Smooth muscle cell of the umbilical artery (primary cell): Measurements from ENCODE around the gene PPEF2. TPM values are rescaled to one million over a fixed set of nuclear protein-coding genes. Genes with fewer than 3 reads are reported as not detected.

Experiments used
- total RNA-seq: library from RNA; depleted of rRNA; stranded (reverse); fragments of >200 nt; gene quantifications from 2 replicates; pipeline ENCODE4 v1.2.3, GENCODE V29; 2014

PPEF2 gene, protein sequence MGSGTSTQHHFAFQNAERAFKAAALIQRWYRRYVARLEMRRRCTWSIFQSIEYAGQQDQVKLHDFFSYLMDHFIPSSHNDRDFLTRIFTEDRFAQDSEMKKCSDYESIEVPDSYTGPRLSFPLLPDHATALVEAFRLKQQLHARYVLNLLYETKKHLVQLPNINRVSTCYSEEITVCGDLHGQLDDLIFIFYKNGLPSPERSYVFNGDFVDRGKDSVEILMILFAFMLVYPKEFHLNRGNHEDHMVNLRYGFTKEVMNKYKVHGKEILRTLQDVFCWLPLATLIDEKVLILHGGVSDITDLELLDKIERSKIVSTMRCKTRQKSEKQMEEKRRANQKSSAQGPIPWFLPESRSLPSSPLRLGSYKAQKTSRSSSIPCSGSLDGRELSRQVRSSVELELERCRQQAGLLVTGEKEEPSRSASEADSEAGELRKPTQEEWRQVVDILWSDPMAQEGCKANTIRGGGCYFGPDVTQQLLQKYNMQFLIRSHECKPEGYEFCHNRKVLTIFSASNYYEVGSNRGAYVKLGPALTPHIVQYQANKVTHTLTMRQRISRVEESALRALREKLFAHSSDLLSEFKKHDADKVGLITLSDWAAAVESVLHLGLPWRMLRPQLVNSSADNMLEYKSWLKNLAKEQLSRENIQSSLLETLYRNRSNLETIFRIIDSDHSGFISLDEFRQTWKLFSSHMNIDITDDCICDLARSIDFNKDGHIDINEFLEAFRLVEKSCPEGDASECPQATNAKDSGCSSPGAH
- total RNA-seq = not detected in 2 replicates

DNA sequence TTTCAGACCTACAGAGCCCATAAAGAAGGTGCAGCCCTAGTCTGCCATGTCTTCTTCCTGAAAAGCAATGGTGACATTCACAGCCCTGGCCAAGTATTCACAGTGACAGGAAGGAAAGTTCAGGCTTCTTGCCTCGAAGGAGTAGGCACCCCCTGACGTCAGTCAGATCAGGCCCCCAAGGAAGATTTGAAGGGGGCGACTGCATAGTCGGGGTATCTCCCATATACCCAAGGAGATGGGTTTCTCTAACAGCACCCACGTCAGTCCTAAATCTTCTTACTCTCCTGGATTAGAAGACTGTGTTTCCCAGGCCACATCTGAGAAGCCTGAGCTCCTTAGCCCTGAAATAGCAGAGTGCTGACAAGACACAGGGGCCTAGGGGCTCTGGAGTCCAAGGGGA is at the start of gene PPEF2:
PPEF2 (minus strand) TSS at position 101 of the 400 bp plus-strand sequence. CDS start 6,127 bp downstream, outside the sequence.

DNA sequence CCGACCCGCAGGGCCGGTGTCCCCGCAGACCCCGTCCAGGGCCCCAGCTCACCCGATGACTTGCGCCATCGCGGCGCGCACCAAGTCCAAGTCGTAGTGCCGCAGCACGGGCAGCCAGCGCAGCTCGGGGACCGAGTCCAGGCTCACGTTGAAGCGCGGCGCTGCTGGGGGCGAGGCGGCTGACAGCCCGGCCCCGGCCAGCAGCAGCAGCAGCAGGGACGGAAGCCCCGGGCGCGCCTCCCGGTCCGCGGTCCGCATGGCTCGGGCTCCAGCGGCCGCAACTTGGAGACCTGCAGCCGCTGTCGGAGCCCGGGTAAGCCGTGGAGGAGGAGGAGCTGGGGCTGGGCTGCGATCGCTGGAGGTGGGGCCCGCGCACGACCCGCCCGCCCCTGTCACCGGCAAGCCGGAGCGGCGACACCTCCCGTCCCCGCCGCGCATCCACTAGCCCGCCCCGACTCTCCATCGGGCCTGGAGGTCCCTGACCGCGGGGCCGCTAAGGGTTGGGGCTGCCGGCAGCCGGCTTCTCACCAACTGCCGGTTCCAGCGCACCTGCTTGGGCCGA is 38.5 kb upstream of the PPEF2 start, which contains the start of gene NAAA:
NAAA (minus strand) TSS at position 322 of the 562 bp plus-strand sequence; CDS start at position 258, 64 bp downstream.

Other genes starting within 250 kb of the PPEF2 start
- 267 and 273 TPM in 2 replicates for gene G3BP2, start 229.0 kb downstream of the PPEF2 start, total RNA-seq
- 204 and 253 TPM in 2 replicates for gene USO1, start 177.9 kb downstream of the PPEF2 start, total RNA-seq
- gene NAAA, start 38.6 kb upstream of the PPEF2 start, total RNA-seq = 35.3 and 82.8 TPM in 2 replicates
- 34.7 and 43.7 TPM in 2 replicates for gene SDAD1, start 88.5 kb upstream of the PPEF2 start, total RNA-seq
- not detected in 2 replicates for gene CXCL9, start 105.1 kb upstream of the PPEF2 start, total RNA-seq
- not detected in 2 replicates for gene CXCL10, start 121.0 kb upstream of the PPEF2 start, total RNA-seq
- not detected in 2 replicates for gene CXCL11, start 133.6 kb upstream of the PPEF2 start, total RNA-seq
- gene ART3, start 172.3 kb upstream of the PPEF2 start, total RNA-seq = not detected in 2 replicates
- 51.9 and 52.3 TPM in 2 replicates for gene NUP54, start 245.9 kb upstream of the PPEF2 start, total RNA-seq